Fibroblast of pulmonary artery (primary cell): ENCODE data around the gene LPP.

Experiments
- DNase-seq: peaks from one replicate; pipeline ENCODE4 v3.0.0-alpha.2; 2010; ENCODE audit warnings: low read depth
- H3K4me3 ChIP-seq: replicated peaks from 2 replicates; pipeline ENCODE4 v1.5.1; 2011; ENCODE audit warnings: low read depth, mild to moderate bottlenecking, control low read depth, low read length, moderate library complexity
- CTCF ChIP-seq: IDR thresholded peaks from 2 replicates; pipeline ENCODE4 v1.5.1; 2011; ENCODE audit warnings: mild to moderate bottlenecking, control low read depth, low read length, inconsistent platforms; ENCODE audit errors: missing control alignments

LPP gene

GRCh38 chr3:188309437-188310269 lies 155.7 kb downstream of the LPP start:
- no peak overlapping the region for H3K4me3 ChIP-seq
- no peak for TF ChIP-seq CTCF
- DNase-seq = no peak

GRCh38 chr3:188310270-188310710 lies 156.3 kb downstream of the LPP start:
- no peak overlapping the region for H3K4me3 ChIP-seq
- TF ChIP-seq CTCF = no peak
- DNase-seq = no peak

- H3K4me3 ChIP-seq = no peak overlapping the region
- no peak for TF ChIP-seq CTCF
- DNase-seq = no peak
These were observed 161.6 kb downstream of the LPP start for GRCh38 chr3:188315553-188315952.

- TF ChIP-seq CTCF = no peak
- H3K4me3 ChIP-seq = no peak overlapping the region
- peak; percentile 38 for DNase-seq
These were observed 162.2 kb downstream of the LPP start for GRCh38 chr3:188316021-188316722.

- no peak for TF ChIP-seq CTCF
- no peak for DNase-seq
- no peak overlapping the region for H3K4me3 ChIP-seq
These were observed 162.7 kb downstream of the LPP start for GRCh38 chr3:188316723-188317070.

- H3K4me3 ChIP-seq = no peak overlapping the region
- DNase-seq = peak; percentile 33
- TF ChIP-seq CTCF = no peak
These were observed 165.6 kb downstream of the LPP start for GRCh38 chr3:188319569-188319968.
